GM21723 (cell line): ENCODE results near the gene TRRAP.
"Not testable (repeated sequence)": the region's sequence is repeated elsewhere in the genome, so short reads cannot be mapped to it uniquely, and the experiment has no call there.

Experiments
- ATAC-seq: cut with Tn5 transposase; IDR thresholded peaks from one replicate; pipeline ENCODE4 v1.9.1; 2021; ENCODE audit warnings: mild to moderate bottlenecking, moderate library complexity; ENCODE audit not compliant: unreplicated experiment

TRRAP gene

DNA sequence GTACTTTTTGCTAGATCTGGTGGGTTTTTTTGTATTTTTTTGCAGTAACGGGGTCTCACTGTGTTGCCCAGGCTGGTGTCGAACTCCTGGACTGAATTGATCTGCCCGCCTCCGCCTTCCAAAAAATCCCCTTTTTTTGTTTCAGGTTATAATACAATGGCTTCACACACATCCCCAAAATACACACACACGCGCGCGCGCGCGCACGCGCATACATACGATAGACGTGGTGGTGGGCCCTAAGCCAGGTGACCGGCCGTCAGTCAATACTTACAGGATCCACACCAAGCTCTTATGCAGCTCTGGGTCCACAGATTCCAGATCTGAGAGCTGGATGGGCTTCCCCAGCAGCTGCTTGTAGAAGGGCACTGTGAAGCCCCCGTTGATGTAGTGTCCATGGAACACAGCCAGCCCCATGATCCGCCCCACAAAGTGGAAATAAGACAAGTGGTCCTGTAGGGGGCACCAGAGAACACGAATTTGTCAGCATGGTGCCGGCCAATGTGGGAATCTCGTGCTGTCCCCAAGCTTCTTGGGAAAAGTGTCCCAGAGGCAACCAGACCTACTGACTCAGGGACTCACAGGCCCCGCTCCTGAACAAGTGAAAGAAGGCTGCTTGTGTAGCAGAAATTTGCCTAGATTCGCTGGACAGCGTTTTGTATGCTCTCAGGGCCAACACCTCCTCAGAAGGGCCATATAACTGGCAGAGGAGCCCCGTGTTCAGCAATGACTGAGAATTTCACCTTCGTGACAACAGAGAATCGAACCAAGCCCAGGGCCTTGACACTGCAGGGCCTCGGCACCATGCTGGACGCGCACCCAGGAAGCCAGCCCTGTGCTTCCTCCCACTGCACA lies 162.0 kb downstream of the TRRAP start:
- peak; percentile 59 for ATAC-seq

GRCh38 chr7:99041526-99041925 lies 163.2 kb downstream of the TRRAP start:
- ATAC-seq, result no peak

GRCh38 chr7:99042957-99043356 lies 164.6 kb downstream of the TRRAP start:
- ATAC-seq, result no peak

DNA sequence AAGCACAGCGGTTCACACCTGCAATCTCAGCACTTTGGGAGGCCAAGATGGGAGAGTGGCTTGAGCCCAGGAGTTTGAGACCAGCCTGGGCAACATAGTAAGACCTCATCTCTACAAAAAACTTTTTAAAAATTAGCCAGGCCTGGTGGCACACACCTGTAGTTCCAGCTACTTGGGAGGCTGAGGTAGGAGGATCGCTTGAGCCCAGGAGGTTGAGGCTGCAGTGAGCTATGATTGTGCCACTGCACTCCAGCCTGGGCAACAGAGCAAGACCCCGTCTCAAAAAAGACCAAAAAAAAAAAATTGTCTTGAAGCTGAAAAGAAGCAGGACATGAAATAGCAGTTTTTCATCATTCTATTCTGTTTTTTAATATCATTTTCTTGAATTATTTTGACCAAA lies 166.5 kb downstream of the TRRAP start:
- ATAC-seq, result not testable (repeated sequence)

GRCh38 chr7:99046262-99046661 lies 167.9 kb downstream of the TRRAP start:
- not testable (repeated sequence) for ATAC-seq

- no peak for ATAC-seq
Observed at GRCh38 chr7:99046722-99047121, 168.4 kb downstream of the TRRAP start.

DNA sequence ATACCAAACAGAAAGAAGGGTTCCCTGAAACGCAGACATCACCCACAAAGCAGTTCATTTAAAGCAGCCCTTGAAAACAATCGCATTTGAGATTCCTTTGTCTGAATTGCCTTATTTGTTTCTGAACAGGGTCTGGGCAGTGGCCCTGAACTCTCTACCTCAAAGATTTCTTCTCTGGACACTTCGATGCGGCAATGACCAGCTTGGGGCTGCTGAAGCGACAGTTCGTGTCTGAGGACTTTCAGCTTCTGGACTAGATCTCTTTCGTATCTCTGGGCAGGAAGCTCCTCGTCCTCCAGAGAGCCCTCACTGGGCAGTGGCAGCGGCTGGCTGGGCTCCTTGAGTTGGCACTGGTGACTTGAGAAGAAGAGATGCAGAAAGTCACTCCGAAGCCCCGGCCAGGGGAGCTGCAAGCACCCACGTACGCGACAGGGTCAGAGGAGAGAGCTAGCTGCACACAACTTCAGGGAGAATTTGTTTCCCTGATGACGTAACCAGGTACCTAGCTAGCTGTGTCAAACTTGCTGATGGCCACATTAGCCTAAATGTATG lies 169.3 kb downstream of the TRRAP start:
- ATAC-seq, result no peak

DNA sequence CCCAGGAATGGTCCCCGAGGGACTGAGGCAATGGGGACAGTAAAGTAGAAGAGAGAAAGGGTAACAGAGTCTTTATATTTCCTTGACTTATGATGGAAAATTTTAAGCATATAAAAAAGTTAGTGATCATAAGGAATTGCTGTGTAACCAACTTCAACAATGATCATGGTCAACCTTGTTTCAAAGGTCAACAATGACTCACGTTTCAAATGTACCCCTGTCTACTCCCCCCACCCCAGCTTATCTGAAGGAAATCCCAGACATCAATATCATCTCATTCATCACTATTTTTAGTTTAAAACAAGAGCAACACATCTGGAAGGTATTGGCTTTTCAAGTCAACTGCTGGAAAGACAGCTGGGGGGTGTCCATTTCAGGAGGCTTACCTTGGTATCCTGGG lies 172.6 kb downstream of the TRRAP start:
- ATAC-seq, result no peak

GRCh38 chr7:99054781-99055180 lies 176.4 kb downstream of the TRRAP start:
- no peak for ATAC-seq

DNA sequence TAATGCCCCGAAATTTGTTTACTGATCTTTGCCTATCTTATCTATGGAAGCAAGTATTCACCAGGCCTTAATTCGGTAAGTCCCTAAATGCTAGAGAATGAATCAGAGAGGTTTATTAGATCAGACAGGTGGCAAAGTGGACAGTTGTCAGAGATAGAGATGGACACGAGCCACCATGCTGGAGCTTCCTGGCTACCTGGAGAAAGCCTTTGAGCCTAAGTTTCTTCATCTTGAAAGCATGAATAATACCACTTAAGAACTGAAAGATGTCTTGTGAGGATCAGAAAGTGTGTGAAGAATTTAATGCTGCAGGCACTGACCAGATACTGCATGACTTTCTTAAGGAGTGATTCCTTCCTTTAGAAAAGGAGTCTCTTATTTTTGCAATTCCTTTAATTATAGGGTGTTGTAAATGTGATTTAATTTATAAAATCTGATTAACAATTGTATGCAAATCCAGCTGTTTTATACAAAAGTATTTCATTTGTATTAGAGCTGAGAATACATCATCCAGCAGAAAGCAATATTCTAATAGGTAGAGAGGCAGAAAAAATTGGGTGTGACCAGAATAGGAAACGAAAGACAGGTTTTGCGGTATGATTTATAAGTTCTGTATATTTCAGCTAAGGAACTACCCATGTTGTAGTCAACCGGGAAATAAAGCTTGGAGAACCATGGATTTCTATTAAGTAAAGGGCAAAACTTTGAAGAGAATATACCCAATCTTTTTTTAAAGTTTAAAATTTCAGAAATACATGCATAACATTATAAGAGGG lies 182.9 kb downstream of the TRRAP start:
- ATAC-seq, result no peak
